H9 (cell line): Measurements from ENCODE around the gene TCEA2. TPM values are rescaled to one million over a fixed set of nuclear protein-coding genes. Genes with fewer than 3 reads are reported as not detected.

Source experiments
- DNase-seq: peaks from one replicate; pipeline ENCODE4 v3.0.0-alpha.2; 2017
- H2AFZ ChIP-seq: one replicate; pipeline ENCODE4 v1.6.1; 2013; ENCODE audit warnings: mild to moderate bottlenecking, low read length, control low read depth, moderate library complexity
- H2AK5ac ChIP-seq: 2 replicates; pipeline ENCODE4 v1.6.1; 2013; ENCODE audit warnings: low read length, control low read depth, mixed read lengths; ENCODE audit not compliant: insufficient read length
- H2BK120ac ChIP-seq: one replicate; pipeline ENCODE4 v1.6.1; 2013; ENCODE audit warnings: low read depth, mild to moderate bottlenecking, low read length, control low read depth, inconsistent platforms; ENCODE audit not compliant: poor library complexity, severe bottlenecking
- H2BK12ac ChIP-seq: 2 replicates; pipeline ENCODE4 v1.6.1; 2013; ENCODE audit warnings: low read length, control low read depth, mixed read lengths, low read depth; ENCODE audit not compliant: insufficient read length
- H2BK15ac ChIP-seq: 2 replicates; pipeline ENCODE4 v1.6.1; 2013; ENCODE audit warnings: low read depth, low read length, control low read depth
- H2BK20ac ChIP-seq: one replicate; pipeline ENCODE4 v1.6.1; 2013; ENCODE audit warnings: low read depth, mild to moderate bottlenecking, low read length, control low read depth, inconsistent platforms; ENCODE audit not compliant: poor library complexity, severe bottlenecking
- H2BK5ac ChIP-seq: 2 replicates; pipeline ENCODE4 v1.6.1; 2013; ENCODE audit warnings: low read length, control low read depth, mixed read lengths; ENCODE audit not compliant: insufficient read length
- H3K14ac ChIP-seq: 2 replicates; pipeline ENCODE4 v1.6.1; 2013; ENCODE audit warnings: low read length, control low read depth; ENCODE audit not compliant: insufficient read depth
- H3K18ac ChIP-seq: 2 replicates; pipeline ENCODE4 v1.6.1; 2013; ENCODE audit warnings: low read depth, mild to moderate bottlenecking, mixed read lengths, low read length, control low read depth; ENCODE audit not compliant: insufficient read length
- H3K23ac ChIP-seq: 2 replicates; pipeline ENCODE4 v1.6.1; 2013; ENCODE audit warnings: low read length, control low read depth, mixed read lengths, low read depth; ENCODE audit not compliant: insufficient read length
- H3K23me2 ChIP-seq: 2 replicates; pipeline ENCODE4 v1.6.1; 2013; ENCODE audit warnings: low read depth, mild to moderate bottlenecking, mixed read lengths, low read length, control low read depth; ENCODE audit not compliant: insufficient read length, poor library complexity, severe bottlenecking
- H3K27ac ChIP-seq: 2 replicates; pipeline ENCODE4 v1.5.1; 2013; ENCODE audit warnings: low read length, control low read depth, mixed read lengths, low read depth; ENCODE audit not compliant: insufficient read length
- H3K27me3 ChIP-seq: 2 replicates; pipeline ENCODE4 v1.6.1; 2013; ENCODE audit warnings: low read length, control low read depth, inconsistent platforms; ENCODE audit not compliant: insufficient read depth
- H3K4ac ChIP-seq: 2 replicates; pipeline ENCODE4 v1.6.1; 2013; ENCODE audit warnings: low read depth, mild to moderate bottlenecking, control low read depth, inconsistent platforms, low read length, moderate library complexity
- H3K4me1 ChIP-seq: 2 replicates; pipeline ENCODE4 v1.6.1; 2013; ENCODE audit warnings: low read length, control low read depth, inconsistent platforms; ENCODE audit not compliant: insufficient read depth
- H3K4me2 ChIP-seq: 2 replicates; pipeline ENCODE4 v1.6.1; 2013; ENCODE audit warnings: low read length, control low read depth, mixed read lengths; ENCODE audit not compliant: insufficient read length, insufficient read depth
- H3K56ac ChIP-seq: 2 replicates; pipeline ENCODE4 v1.6.1; 2013; ENCODE audit warnings: low read depth, mild to moderate bottlenecking, mixed read lengths, low read length, control low read depth; ENCODE audit not compliant: insufficient read length
- H3K79me1 ChIP-seq: 2 replicates; pipeline ENCODE4 v1.6.1; 2013; ENCODE audit warnings: low read depth, mild to moderate bottlenecking, moderate library complexity, low read length, control low read depth, inconsistent platforms; ENCODE audit not compliant: insufficient read depth, poor library complexity, severe bottlenecking
- H3K79me2 ChIP-seq: 2 replicates; pipeline ENCODE4 v1.6.1; 2013; ENCODE audit warnings: low read length, control low read depth, inconsistent platforms; ENCODE audit not compliant: insufficient read depth
- H3K9ac ChIP-seq: 2 replicates; pipeline ENCODE4 v1.6.1; 2013; ENCODE audit warnings: low read length, control low read depth, mixed read lengths; ENCODE audit not compliant: insufficient read length; ENCODE audit errors: extremely low read depth
- H3K9me3 ChIP-seq: one replicate; pipeline ENCODE4 v1.6.1; 2013; ENCODE audit warnings: low read depth, low read length, inconsistent platforms; ENCODE audit not compliant: control insufficient read depth
- H3T11ph ChIP-seq: one replicate; pipeline ENCODE4 v1.6.1; 2013; ENCODE audit warnings: mild to moderate bottlenecking, low read length, control low read depth, inconsistent platforms
- H4K20me1 ChIP-seq: one replicate; pipeline ENCODE4 v1.6.1; 2013; ENCODE audit not compliant: control insufficient read depth, insufficient read length, insufficient read depth
- H4K5ac ChIP-seq: 2 replicates; pipeline ENCODE4 v1.6.1; 2013; ENCODE audit warnings: low read depth, mild to moderate bottlenecking, mixed read lengths, low read length, control low read depth; ENCODE audit not compliant: insufficient read length
- H4K8ac ChIP-seq: replicated peaks from 2 replicates; pipeline ENCODE4 v1.6.1; 2013; ENCODE audit warnings: low read length, control low read depth, mixed read lengths, low read depth; ENCODE audit not compliant: insufficient read length
- H4K91ac ChIP-seq: 2 replicates; pipeline ENCODE4 v1.6.1; 2013; ENCODE audit warnings: low read depth, mild to moderate bottlenecking, moderate library complexity, mixed read lengths, low read length, control low read depth; ENCODE audit not compliant: insufficient read length
- H3K27ac Mint-ChIP-seq, 3 experiments: 2 replicates in 2 of 3; 3 replicates in 1 of 3; pipeline ENCODE4 v1.8.0; 2020 to 2021; ENCODE audit warnings: mixed read lengths in 3 of 3, mild to moderate bottlenecking in 1 of 3, moderate library complexity in 1 of 3
- H3K27me3 Mint-ChIP-seq: 2 replicates; pipeline ENCODE4 v1.8.0; 2021; ENCODE audit warnings: low read depth, mild to moderate bottlenecking, moderate library complexity, mixed read lengths
- H3K36me3 Mint-ChIP-seq, 3 experiments: 2 replicates in 2 of 3; 3 replicates in 1 of 3; pipeline ENCODE4 v1.8.0; 2020 to 2021; ENCODE audit warnings: low read depth in 3 of 3, mixed read lengths in 3 of 3; ENCODE audit not compliant: insufficient read depth in 1 of 3
- H3K4me1 Mint-ChIP-seq, 2 experiments: 2 replicates each; pipeline ENCODE4 v1.8.0; 2020; ENCODE audit warnings: mixed read lengths in 2 of 2
- H3K4me3 Mint-ChIP-seq, 2 experiments: 2 replicates in 1 of 2; 3 replicates in 1 of 2; pipeline ENCODE4 v1.8.0; 2020 to 2021; ENCODE audit warnings: mild to moderate bottlenecking in 2 of 2, mixed read lengths in 2 of 2, moderate library complexity in 1 of 2
- H3K9me3 Mint-ChIP-seq, 2 experiments: 2 replicates in 1 of 2; 3 replicates in 1 of 2; pipeline ENCODE4 v1.8.0; 2020; ENCODE audit warnings: mild to moderate bottlenecking in 2 of 2, mixed read lengths in 2 of 2, moderate library complexity in 1 of 2
- CTCF ChIP-seq: fragments of 200-600 bp; sonication (generic); conservative IDR thresholded peaks from 3 replicates; pipeline ENCODE4 v1.8.0; 2021; ENCODE audit warnings: antibody characterized with exemption, mild to moderate bottlenecking
- WGBS: extraction: QIAGEN DNeasy Blood & Tissue Kit; methylation state at CpG from one replicate; pipeline ENCODE4 v1.1.7; 2013; ENCODE audit warnings: missing lambda C conversion rate, low lambda C conversion rate, mixed read lengths; ENCODE audit not compliant: insufficient read length; ENCODE audit errors: extremely low coverage; 5-methylcytosine and 5-hydroxymethylcytosine counted together
- total RNA-seq: library from RNA; stranded (reverse); gene quantifications from 2 replicates; pipeline ENCODE4 v1.2.1, GENCODE V29; 2021

Gene TCEA2
- total RNA-seq, 1 experiment from 2014 or later: 51.7 TPM

- no peak overlapping the region for H3K56ac ChIP-seq
- H3K9ac ChIP-seq: no peak overlapping the region
- H2BK20ac ChIP-seq: no peak overlapping the region
- H3T11ph ChIP-seq: no peak overlapping the region
- Mint-ChIP-seq H3K36me3 (no peaks in the 10 kb centered on the region; a peak in 2 of 7 replicates), H3K4me3 (no peak overlapping the region), H3K4me1 (peaks cover 9 to 12% of the 10 kb centered on the region in 2 experiments), H3K27ac (no peak overlapping the region), H3K9me3 (no peaks in the 10 kb centered on the region), H3K27me3 (no peaks in the 10 kb centered on the region)
- H3K79me2 ChIP-seq: no peaks in the 10 kb centered on the region
- no peak overlapping the region; the same call in 1 of the 2 replicates for H3K14ac ChIP-seq
- no peak for DNase-seq
- no peak overlapping the region for H2BK120ac ChIP-seq
- H4K8ac ChIP-seq: no peak overlapping the region
- no peak overlapping the region for H2BK5ac ChIP-seq
- no peak overlapping the region for H3K4me2 ChIP-seq
- H3K27ac ChIP-seq: no peak overlapping the region
- no peaks in the 10 kb centered on the region for H4K20me1 ChIP-seq
- H3K4me1 ChIP-seq: no peaks in the 10 kb centered on the region; the same call in 1 of the 2 replicates
- no peaks in the 10 kb centered on the region for H3K27me3 ChIP-seq
- H2BK15ac ChIP-seq: no peak overlapping the region
- no peak overlapping the region for H4K5ac ChIP-seq
- H4K91ac ChIP-seq: no peak overlapping the region
- peaks cover 3% of the 10 kb centered on the region for H3K23me2 ChIP-seq
- no peak overlapping the region for H3K4ac ChIP-seq
- no peak for TF ChIP-seq CTCF
- no peaks in the 10 kb centered on the region for H3K9me3 ChIP-seq
- no peak overlapping the region for H3K23ac ChIP-seq
- no peak overlapping the region for H2AK5ac ChIP-seq
- H3K18ac ChIP-seq: no peak overlapping the region
- H2BK12ac ChIP-seq: no peak overlapping the region
- no peaks in the 10 kb centered on the region for H3K79me1 ChIP-seq
- WGBS: no CpG with 5 or more reads among the region's 28 CpGs
- no peak overlapping the region for H2AFZ ChIP-seq
These were observed 11.3 kb downstream of the TCEA2 start for GRCh38 chr20:64074184-64074789.
